C4-2B (cell line): ENCODE measurements around the gene UBP1.

ENCODE experiments used
- H3K27ac ChIP-seq: fragments of 450-650 bp; 2 replicates; pipeline ENCODE4 v1.5.1; 2017
- CTCF ChIP-seq: fragments of 450-650 bp; conservative IDR thresholded peaks from 2 replicates; pipeline ENCODE4 v1.5.1; 2017; ENCODE audit warnings: mild to moderate bottlenecking
- ZFX ChIP-seq: fragments of 450-650 bp; IDR thresholded peaks from 2 replicates; pipeline ENCODE4 v1.6.1; 2017

The UBP1 gene, protein sequence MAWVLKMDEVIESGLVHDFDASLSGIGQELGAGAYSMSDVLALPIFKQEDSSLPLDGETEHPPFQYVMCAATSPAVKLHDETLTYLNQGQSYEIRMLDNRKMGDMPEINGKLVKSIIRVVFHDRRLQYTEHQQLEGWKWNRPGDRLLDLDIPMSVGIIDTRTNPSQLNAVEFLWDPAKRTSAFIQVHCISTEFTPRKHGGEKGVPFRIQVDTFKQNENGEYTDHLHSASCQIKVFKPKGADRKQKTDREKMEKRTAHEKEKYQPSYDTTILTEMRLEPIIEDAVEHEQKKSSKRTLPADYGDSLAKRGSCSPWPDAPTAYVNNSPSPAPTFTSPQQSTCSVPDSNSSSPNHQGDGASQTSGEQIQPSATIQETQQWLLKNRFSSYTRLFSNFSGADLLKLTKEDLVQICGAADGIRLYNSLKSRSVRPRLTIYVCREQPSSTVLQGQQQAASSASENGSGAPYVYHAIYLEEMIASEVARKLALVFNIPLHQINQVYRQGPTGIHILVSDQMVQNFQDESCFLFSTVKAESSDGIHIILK

DNA sequence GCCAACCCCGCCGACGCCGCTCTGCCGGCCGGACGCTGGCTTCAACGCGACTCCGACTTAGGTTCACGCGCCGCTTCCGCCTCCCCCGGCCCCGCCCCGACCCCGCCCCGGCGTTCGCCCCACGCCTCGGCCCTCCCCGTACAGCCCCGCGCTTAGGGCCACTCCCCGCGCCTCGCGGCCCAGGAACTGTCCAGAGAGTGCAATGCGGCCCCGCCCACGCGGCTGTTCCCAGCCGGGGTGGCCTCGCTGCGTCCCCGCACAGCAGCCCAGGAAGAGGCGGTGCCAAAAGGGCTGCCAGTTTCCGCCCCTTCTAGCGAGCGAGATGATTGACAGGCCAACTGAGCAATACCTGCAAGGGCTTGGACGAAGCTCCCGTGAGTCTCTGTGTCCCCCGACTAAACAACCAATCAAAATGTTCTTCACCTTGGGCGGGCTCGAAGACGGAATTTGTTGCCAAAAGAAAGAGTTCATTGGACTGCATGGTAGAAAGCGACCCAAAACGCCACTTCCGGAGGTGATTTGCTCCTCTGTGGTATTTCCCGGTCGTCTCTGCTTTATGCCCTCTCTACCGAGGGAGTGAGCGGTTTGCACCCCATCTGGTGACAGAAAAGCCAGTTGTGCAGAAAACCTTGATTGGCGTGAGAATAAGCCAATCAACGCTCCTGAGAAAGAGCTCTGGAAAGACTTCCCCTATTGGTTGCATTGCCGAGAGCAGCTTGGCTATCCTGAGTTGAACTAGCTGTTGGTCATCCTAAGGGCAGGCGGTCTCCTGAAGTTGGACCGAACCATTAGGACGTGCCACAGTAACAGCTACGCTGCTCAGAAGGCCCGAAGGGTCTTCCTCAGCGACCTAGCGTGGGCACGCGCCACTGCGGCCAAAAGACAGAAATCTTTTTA, at the start of gene UBP1:
Gene UBP1, minus strand, starts transcription at position 78 of the 897 bp plus-strand sequence. CDS start 557 bp downstream, outside the sequence.
- H3K27ac ChIP-seq: peak within 1 kb of the TSS; percentile 94
- TF ChIP-seq ZFX (no peak), CTCF (no peak)

DNA sequence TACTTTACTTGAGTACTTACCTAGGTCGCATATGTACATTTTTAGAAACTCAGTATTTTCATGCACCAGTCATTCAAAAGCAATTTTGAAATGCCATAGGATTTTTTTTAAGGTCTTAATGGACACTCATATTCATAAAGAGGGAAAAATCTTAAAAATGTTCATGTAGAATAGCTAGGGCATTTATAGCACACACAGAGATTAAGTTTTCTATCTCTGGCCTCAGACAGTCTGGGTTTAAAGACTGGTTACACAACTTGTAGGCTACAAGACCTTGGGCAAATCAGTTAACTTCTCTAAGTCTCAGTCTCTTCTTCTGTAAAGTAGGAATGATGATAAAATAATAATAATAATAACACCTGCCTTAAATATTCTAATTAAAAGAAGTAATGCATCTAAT, 48.5 kb upstream of the UBP1 start:
- TF ChIP-seq CTCF (no peak), ZFX (no peak)

GRCh38 chr3:33488246-33488645, 48.0 kb upstream of the UBP1 start:
- no peak for TF ChIP-seq CTCF
- no peak for TF ChIP-seq ZFX

More for the DNA sequence above, 48.5 kb upstream of the UBP1 start:
- no peak overlapping the region for H3K27ac ChIP-seq

DNA sequence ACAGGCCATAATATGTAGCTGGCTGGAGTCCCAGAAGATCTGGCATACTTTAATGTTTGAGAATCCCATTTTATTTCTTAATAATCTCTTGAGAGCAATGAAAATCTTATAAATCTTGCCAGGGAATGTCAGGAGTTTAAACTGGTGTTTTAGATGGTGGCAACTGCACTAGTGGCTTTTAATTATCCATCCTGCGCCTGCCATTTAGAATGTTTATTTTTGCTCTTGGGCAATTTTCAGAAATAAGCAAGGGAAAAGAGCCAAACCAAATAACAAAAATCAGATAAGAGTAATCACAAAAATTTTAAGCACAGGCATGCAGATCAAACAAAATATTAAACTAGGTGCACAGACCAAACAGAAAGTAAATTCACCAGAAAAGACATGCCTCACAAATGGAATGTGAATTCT, 41.9 kb upstream of the UBP1 start:
- TF ChIP-seq CTCF (no peak), ZFX (no peak)
- H3K27ac ChIP-seq: no peak overlapping the region

More at GRCh38 chr3:33488246-33488645, 48.0 kb upstream of the UBP1 start:
- H3K27ac ChIP-seq: no peak overlapping the region

DNA sequence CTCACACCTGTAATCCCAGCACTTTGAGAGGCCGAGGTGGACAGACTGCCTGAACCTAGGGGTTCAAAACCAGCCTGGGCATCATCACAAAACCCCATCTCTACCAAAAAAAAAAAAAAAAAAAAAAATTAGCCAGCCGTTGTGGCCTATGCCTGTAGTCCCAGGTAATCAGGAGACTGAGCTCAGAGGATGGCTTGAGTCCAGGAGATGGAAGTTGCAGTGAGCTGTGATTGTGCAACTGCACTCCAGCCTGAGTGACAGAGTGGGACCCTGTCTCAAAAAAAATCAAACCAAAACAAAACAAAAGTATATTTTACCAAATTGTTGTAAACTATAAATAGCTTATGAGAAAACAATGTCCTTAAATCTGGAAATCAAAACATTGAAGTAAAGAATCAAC, 34.7 kb upstream of the UBP1 start:
- no peak overlapping the region for H3K27ac ChIP-seq
- TF ChIP-seq CTCF: no peak
- TF ChIP-seq ZFX: no peak

DNA sequence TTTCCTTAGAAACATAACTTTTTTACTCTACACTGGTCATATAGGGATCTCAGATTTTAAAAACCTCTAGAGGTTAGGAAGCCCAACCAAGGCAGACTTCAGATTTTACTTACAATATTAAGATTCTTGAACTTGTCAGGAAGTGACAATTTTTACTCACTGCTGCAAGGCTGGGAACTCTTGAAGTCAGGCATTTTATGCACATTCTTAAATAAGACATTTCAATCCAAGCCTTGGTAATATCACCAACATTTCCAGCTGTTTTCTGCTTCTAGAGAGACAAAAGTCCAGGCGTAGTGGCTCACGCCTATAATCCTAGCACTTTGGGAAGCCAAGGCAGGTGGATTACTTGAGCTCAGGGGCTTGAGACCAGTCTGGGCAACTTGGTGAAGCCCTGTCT, 33.6 kb upstream of the UBP1 start:
- no peak overlapping the region for H3K27ac ChIP-seq
- TF ChIP-seq ZFX: no peak
- TF ChIP-seq CTCF: no peak

DNA sequence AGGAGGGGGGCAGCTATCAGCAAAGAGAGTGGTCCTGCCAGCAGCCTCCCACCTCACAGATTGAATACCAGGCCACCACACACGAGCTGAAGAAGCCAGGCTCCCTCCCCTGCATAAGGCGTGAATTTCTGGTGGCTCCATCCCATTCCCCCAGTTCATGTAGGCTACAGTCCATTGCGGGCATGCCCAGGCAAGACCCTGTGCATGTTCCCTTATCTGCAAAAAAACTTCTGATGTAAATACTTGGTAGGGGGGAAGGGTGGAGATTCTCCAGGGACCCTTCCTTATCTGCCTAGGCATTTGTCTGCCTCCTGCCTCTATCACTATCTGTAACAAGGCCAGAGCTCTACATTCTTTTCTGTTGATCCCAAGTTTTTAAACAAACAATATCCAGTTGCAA, 27.6 kb upstream of the UBP1 start:
- H3K27ac ChIP-seq: no peak overlapping the region

More for the DNA sequence above, 27.6 kb upstream of the UBP1 start:
- TF ChIP-seq ZFX (no peak), CTCF (no peak)
